Activated CD8-positive, alpha-beta memory T cell treated with anti-CD3 and anti-CD28 coated beads, Interleukin-2, amount 50 U/mL, for 4 hours (primary cell): Measurements from ENCODE around the gene EMID1.

Experiments used
- DNase-seq: peaks from one replicate; pipeline ENCODE4 v3.0.0-alpha.2; 2020

EMID1 gene

GRCh38 chr22:29195118-29195963 is 10.4 kb upstream of the EMID1 start:
- no peak for DNase-seq

DNA sequence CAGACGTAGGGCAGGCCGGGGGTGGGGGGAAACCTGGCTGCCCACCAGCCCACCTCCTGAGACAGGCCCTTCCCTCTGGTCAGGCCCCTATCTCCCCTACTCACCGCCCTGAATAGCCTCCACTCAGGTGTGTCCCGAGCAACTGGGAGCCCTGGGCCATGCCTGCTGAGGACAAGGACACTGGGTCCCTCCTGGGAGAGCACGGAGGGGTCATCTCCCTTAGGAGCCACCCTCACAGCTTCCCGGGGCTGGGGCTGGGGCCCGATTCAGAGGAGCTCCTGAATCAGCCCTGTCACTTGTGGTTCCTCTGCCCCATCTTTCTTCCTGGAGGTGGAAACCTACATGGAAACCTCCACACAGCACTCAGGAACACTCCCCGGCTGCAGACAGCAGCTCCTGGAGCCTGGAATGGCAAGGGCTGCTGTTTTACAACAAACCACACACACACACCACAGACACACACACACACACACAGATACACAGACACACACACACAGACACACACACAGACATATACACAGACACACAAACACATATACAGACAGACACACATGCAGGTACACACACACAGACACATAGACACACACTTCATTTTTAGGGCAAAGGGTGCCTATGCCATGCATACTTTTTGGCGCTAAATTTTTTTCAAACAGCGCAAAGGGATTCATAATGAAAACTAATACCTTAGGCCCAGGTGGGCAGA is 9.6 kb upstream of the EMID1 start:
- no peak for DNase-seq

- DNase-seq, result no peak
Measured at GRCh38 chr22:29197096-29197495, 8.6 kb upstream of the EMID1 start.

DNA sequence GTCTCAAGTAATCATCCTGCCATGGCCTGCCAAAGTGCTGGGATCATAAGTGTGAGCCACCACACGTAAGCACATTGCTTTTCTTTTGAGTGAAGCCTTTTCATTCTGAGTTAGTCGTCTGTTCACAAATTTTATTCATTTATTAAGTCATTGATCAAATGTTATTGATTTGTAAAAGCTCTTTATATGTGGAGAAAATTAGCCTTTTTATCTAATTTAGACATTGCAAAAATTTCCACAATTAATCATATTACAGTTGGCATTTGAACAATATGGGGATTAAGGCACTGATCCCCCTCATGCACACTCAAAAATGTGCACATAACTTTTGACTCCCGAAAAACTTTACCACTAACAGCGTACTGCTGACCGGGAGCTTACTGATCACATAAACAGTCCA is 7.5 kb upstream of the EMID1 start:
- no peak for DNase-seq

DNA sequence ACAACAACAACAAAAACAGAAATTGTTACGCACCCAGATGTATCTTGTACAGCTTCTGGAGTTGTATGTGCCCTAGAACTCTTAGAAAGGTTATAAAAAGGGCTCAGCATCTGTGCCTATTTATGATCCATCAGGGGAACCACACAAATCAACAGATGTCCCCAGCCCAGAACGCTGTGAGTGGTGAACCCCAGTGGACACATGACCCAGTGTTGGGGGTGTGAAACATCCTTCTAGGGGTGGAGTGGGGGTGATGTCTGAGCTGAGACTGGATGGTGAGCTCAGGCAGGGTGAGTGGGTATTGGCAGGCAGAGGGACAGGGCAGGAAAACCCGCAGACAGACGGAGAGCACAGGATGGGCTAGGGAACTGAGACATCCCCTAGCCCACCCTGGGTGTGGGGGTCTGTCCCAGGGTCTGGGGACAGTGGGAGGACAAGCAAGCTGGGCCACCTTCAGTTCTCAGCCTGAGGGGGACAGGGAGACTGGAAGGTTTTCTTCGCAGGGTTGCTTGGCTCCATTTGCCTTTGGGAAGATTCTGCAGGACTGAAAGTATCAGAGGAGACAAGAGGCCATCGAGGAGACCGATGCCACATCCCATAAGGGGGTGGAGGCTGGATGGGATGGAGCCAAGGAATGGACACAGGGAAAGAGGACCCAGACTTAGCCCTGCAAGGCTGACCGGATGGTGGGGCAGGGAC is 5.8 kb upstream of the EMID1 start:
- DNase-seq, result no peak

GRCh38 chr22:29200901-29201300 is 4.8 kb upstream of the EMID1 start:
- DNase-seq, result no peak

DNA sequence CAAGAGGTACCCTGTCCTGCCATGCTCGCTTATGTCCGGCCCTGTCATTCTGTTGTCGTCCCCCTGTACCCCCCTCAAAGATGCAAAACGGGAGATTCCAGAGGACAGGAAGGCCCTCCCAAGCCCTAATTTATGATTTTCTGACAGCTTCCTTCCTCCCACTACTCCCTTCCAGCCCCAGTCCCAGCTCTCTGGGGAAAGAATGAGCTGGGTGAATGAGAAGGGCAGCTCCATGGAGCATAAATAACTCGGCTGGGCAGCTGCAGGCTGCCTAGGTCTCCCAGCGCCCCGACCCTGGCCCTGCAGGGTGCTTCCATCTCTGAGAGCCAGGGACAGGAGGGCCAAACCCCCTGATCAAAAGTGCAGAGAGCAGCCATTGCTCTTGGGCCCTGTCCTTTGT is 3.9 kb upstream of the EMID1 start:
- DNase-seq, result no peak

- DNase-seq, result peak; percentile 34
Measured at GRCh38 chr22:29202212-29203192, 3.2 kb upstream of the EMID1 start.

DNA sequence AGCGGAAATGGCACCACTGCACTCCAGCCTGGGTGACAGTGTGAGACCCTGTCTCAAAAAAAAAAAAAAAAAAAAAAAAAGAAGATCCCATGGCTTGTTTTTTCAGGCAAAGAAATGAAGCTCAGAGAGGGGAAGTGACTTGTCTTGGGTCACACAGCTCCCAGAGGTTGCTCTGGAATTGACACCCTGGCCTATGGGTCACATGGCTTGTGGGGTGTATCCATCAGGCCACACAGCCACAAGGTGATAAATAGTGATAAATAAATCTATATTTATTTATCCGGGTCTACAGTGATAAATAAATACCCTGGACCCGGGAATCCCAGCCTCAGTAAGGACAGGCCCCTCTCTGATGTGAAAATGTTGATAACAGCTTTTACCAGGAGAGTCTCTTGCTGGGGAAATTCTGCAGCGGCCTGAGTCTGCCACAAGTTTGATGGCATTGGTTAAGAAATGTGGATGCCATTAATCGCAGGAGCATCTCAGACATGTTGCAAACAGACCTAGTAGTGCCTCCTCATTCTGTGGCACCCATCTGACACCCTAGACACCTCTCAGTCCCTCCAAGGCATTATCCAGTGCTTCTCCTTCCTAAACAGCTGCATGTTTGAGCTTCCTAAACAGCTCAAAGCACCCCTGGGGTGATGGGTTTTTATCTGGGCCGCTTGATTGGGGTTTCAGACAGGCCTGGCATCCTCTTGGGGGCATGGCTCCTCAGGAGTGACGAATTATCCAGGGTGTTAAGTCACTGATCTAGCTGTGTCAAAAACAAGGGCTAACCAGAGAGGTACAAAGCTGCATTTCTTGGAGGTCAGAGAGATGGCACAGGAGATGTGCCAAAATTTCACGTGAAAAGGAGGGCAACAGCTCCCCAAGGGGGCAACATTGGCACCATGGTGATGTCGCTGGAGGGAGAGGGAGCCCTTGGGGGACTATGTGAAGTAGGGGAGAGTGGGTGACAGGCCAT is 1.9 kb upstream of the EMID1 start:
- no peak for DNase-seq

GRCh38 chr22:29204455-29205183 is 1.1 kb upstream of the EMID1 start:
- no peak for DNase-seq

DNA sequence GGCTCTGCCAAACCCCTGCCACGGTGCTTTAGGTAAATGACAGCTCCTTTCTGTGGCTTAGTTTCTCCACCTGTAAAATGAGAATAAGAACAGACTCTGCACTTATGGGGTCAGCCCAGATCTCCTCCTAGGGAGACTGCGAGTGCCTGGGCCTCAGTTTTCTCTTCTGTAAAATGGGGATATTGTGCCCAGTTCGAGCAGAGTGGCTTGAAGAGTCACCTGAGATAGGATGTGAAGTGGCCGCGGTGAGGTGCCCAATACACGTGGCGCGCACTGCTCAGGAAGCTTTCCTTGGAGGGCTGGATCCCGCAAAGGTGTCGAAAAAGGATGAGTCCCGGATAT is 473 bp upstream of the EMID1 start:
- DNase-seq, result no peak

- no peak for DNase-seq
Measured at GRCh38 chr22:29206372-29207242, 911 bp downstream of the EMID1 start.

DNA sequence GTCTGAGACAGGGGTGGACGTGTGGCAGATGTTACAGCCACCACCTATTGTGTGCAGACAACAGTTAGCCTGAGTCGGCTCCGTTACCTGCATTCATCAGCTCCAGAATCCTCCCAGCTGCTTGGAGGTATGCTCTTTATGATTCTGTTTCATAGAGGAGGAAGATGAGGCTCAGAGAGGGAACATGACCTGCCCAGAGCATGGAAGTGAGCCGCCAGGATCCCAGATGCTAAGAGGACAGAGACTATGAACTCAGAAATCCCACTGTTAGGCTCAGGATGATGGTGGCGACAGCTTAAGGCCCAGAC is 1.5 kb downstream of the EMID1 start:
- no peak for DNase-seq

DNA sequence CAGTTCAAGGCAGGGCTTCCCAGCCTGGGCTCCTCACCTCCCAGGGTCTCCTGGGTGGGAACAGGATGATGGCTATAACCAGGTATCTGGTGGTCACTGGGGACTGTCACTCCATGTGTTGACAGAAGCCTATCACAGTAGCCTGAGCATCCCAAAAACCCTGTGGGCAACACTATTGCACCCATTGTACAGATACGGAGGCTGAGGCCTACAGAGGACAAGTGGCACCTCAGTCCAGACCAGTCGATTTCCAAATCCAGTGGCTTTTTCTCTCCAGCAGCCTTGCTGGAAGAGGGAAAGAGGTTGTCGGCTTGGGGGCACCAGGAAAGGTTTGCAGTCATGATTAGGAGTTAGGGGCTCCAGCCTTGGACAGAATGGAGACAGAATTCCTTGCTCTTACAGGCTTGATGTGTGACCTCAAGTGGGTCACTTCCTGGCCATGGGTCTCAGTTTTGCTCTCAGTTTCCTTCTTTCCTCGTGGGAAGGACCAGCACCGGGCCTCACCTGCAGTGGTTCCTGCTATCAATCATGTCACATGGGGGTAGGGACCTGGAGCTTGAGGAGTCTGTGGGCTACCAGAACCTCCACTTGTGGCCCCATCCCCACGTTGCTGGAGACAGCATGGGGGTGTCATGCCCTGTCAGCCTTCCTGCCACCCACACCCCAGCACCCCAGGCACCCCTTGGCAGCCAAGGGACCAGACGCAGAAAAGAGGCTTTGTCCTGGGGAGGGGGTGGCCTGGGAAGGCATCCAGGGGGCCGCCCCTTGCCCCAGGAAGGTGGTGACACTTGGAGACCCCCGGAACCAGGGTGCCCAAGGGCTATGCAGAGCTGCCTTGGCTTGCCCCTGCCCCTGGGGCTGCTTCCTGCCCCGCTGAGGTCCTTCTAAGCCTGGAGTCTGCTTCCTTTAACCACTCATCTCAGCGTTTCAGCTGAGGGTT is 2.1 kb downstream of the EMID1 start:
- no peak for DNase-seq

- no peak for DNase-seq
Measured at GRCh38 chr22:29208502-29208862, 2.8 kb downstream of the EMID1 start.

DNA sequence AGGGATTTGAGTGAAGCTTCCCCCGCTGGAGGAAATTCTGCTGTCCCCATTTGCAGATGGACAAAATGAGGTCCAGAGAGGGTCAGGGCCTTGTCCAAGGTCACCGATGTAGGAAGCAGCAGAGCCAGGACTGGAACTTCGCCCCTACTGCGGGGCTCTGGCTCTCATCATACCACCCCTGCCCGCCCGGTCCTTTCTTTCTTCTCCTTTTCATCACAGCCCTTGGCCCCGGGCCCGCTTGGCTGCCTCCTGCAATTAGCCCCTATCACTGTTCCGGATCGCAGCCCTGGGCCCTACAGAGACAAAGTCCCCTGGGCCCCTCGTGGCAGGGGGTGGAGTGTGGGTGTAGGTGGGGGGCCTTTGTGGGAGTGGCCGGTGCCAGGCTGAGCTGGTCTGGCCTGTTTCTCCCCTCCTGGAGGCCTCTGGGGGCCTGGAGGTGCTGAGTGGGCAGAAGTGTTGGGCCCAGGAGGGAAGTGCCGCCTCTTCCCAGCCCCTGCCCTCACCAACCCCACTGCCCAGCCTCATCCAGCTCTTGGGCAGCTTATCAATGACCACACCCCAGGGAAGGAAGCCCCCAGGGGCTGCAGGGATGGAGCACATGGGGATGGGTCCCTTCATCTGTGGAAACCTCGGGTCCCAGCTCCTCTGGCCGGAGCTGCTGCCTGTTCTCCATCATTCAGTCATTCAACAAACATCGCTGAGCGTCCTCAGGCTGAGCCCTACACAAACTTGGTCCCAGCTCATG is 3.4 kb downstream of the EMID1 start:
- no peak for DNase-seq

- no peak for DNase-seq
Measured at GRCh38 chr22:29209624-29209929, 3.9 kb downstream of the EMID1 start.

DNA sequence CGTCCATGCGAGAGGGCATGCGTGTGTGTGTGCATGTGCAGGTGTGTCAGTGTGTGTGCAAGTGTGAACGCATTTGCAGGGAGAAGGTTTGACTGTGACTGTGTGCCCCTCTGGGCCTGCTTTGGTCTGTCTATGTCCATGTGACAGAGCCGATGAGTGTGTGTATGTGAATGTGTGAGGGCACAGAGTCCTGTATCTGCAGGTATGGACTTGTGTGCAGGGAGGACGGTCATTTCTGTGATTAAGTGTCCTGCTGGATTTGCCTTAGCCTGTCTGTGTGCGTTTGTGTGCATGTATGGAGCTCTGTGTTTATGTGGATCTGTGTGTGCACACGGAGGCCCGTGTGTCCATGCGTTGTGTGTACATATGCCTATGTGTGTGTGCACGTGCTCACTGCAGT is 5.4 kb downstream of the EMID1 start:
- no peak for DNase-seq
